Measurements from ENCODE around the gene CENPVL3.
A peak's percentile ranks its signal among the peaks of the same experiment; 100 is the strongest.
"Not testable (repeated sequence)": the region's sequence is repeated elsewhere in the genome, so short reads cannot be mapped to it uniquely, and the experiment has no call there.

The CENPVL3 gene

DNA sequence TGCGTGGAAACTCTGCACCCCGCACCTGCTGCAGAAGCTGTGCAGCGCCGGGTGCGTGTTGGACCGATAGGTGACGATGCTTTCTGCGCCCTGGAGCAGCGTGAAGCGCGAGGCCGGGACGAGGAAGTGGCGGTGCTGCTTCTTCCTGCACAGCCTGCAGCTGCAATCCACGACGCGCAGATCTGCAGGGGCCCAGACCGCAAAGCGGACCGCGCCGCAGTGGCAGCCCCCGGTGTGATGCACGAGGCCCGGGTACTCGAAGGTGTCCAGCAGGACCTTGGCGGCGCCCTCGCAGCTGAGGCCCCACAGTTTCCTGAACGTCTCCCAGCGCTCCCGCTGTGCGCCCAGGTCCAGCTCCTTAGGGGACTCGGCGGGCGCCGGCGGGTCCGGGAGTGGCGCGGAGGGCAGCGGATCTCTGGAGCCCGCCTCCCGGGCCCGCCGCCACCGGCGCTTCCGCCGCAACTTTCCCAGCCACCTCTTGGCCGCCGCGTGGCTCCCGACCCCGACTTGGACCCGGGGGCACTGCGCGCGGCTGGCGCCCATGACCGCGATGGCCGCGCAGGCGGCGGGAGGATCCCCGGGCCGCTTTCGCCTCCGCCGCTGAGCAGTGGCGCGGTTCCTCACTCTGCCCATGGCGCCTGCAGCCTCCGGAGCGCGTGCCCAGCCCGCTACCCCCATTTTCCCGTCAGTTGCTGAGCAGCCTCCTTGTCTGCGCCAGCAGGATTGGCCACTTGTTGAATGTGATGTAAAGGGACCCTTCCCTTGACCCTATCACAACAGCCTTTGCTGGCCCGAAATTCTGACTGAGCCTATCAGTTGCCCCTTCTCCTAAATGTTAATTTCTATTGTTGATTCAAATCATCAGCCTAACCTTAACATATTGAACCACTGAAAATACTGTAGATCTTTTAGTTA lies at the start of gene CENPVL3:
Gene CENPVL3 (minus strand): TSS at position 672 of the 915 bp plus-strand sequence. CDS start 39 bp downstream, at position 633.
- DNase-seq = not testable (repeated sequence)

DNA sequence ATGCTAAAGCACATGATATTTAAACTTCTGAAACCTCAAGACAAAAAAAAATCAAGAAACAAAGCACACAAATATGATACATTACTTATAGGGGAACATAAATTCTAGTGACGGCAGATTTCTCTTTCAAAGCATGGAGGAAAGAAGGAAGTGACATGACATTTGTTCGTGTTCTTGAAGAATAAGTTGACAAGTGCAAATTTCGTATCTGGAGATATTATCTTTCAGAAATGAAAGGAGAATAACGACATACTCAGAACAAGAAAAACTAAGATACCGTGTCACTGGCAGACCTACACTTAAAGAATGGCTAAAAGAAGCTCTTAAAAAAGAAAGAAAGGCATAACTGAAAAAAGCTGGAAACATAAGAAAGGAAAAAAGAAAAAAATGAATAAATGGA lies 47.3 kb upstream of the CENPVL3 start:
- no peak for DNase-seq

DNA sequence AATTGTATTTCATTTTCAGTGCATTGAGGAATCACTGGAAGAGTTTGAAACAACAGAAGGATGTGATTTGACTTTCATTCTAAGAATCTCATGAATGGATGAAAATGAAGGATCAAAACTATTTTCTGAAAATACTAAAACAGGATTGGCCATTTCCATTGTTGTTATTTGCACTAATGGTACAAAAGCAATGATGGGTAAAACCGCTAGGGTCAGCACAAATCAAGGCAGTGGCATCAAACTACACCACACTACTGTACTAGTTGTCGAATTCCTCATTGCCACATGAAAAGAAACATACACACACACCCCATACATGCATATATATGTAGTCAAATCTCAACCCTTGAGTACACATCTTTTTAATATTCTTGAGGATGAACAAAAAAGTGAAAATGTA lies 24.7 kb upstream of the CENPVL3 start:
- DNase-seq = no peak

DNA sequence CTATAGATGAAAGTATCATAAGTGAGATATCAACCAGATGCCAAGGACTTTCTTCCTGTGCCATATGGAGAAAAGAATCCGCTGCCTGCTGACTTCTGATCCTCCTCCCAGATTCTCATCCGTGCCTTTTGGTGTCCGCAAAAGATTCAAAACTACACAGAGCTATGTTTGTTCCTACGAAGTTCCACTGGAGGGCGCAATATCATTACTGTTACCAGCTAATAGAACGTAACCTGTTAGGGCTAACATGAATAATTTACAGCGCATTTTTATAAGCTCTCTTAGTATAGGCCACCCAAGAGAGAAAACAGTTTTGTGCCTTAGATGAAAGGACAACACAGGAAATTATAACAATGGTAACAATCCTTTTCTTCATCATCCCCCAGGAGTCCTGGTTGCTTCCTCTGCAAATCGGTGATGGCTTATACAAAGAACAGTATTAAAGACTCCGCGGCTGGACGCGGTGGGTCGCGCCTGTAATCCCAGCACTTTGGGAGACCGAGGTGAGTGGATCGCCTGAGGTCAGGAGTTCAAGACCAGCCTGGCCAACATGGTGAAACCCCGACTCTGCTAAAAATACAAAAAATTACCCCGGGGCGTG lies 22.8 kb upstream of the CENPVL3 start:
- DNase-seq = peak in 1 of 2 experiments; percentile 6

DNA sequence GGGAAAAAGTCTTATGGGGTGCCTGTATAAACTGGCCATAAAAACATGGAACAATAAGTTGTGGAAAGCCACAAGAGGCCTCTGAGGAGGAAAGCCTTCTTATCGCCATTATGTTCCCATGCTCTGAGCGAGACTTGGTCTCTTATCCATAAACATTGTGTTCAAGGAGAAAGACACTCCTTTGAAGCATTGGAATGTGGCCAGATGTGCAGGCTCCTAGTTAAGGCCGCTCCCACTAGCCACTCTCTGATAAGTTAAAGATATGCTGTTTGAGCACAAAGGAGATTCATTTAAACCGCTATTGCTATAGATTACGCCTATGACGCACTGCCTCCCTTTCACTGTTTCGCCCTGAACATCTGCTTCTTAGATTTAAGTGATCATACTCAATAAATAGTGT lies 17.8 kb upstream of the CENPVL3 start:
- DNase-seq = not testable (repeated sequence)

DNA sequence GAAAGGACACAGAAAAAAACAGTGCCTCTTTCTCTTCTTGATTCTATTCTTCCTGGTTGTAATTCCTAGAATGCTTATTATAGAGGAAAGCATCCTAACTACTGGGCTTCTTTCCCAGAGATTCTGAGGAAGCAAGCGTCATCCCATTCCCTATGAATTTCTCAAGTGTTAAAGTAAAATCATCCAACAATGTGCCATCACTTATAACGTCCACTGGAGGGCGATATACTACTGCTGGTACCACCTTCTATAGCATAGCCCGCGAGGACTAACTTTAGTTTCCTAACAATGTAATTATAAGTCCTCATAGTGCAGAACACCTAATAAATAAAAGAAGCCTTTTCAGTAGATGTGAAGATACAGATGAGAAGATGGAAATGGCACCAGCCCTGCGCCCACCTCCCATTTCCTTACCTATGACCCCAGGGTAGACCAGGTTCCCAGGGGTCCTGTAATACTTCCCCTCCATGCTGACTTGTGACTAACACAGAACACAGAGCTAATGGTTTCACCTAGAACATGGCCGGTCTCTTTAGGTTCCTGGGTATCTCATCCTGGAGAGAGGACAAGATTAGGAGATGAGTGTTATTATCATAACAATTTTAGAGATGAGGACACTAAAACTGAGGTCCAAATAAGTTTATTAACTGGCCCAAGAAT lies 4.2 kb downstream of the CENPVL3 start:
- DNase-seq = no peak

DNA sequence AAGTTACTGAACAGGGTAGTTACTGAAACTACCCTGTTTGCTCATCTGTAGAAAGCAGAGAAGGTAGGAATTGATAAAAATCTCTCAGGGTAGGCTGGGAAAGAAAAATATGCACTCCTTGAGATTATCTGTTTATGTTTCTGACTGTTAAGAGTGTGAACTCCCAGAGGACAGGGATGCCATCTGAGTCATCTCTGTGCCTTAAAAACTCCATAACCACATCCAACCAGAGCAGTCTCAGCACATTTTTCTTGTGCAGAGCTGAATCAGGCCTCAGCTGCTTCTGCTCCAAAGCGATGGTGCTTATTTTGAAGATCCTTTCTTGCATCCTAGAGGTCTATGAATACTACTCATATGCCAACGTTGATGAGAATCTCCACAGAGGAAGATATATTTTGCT lies 9.9 kb downstream of the CENPVL3 start:
- no peak for DNase-seq

DNA sequence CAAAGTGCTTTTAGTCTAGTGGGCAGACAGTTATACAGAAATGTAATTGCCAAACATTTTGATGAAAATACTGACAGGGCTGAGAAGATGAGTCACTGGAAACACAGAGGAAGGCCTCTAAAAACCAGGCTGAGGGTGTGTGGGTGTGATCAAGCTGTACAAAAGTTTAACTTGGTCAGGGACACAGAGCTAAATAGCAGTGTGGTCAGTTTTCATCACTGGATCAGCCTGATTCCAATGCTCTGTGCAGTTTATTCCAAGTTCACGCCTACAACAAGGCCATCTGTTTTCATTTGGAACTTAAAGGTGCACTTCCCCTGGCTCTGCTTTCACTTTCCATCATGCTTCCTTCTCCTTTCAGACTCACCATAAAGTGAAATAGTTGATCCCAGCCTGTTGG lies 10.6 kb downstream of the CENPVL3 start:
- DNase-seq = no peak

DNA sequence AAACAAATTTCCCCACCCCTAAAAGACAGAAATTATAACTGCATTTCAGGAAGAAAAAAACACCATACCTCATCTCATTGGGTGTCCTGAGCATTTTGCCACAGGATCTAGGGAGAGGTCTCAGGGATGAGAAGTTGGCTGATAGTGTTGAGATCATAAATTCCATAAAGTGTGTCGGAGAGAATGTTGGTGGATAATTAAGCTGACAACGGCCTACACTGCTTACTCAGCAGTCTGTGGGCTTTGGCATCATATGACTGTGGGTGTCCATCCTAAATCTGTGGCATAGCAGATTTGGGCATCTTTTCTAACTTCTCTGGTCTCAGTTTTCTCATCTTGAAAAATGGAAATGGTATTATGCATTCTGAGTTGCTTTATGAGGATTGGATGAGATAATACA lies 12.3 kb downstream of the CENPVL3 start:
- DNase-seq = no peak

DNA sequence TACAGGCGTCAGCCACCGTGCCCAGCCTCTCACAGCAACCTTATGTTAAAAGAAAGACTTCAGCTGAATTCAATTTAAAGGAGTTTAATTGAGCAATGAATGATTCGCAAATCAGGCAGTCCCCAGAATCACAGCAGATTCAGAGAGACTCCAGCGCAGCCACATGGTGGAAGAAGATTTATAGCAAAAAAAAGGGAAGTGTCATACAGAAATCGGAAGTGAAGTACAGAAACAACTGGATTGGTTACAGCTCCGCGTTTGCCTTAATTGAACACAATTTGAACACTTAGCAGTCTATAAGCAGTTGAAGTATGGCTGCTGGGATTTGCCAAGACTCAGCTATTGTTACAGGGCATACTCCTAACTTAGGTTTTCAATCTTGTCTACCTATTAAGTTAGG lies 19.8 kb downstream of the CENPVL3 start:
- DNase-seq = no peak

DNA sequence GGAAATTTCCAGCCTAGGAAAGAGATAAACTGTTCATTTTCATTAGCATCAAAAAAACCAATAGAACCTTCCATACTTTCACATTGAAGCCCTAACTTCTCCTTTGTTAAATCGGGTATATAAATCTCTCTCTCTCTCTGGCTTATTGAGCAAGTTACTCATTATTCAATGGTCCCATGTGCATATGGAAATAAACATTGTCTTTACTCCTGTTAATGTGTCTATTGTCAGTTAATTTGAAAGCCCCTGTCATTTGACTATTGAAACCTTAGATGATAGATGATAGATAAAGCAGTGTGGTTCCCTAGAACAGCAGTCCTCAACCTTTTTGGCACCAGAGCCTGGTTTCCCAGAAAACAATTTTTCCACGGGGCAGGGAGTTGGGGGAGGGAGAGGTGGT lies 46.8 kb downstream of the CENPVL3 start:
- DNase-seq = no peak

DNA sequence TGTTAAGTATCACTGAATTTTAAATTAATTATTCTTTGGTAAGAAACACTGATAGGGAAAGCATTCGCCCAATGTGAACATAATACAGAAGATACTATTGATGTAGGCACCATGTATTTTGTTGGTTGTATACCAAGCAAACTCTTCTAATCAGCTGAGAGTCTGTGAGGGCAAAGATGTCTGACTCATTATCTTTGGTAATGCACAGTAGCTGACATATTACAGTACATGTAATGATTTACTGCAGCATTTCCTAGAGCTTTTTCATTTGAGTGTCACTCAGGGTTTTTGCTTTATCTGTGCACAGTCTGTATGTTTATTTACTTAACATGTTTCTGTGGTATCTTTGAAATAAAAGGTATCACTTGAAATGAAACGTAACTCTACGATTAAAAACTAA lies 49.2 kb downstream of the CENPVL3 start:
- DNase-seq = no peak

DNA sequence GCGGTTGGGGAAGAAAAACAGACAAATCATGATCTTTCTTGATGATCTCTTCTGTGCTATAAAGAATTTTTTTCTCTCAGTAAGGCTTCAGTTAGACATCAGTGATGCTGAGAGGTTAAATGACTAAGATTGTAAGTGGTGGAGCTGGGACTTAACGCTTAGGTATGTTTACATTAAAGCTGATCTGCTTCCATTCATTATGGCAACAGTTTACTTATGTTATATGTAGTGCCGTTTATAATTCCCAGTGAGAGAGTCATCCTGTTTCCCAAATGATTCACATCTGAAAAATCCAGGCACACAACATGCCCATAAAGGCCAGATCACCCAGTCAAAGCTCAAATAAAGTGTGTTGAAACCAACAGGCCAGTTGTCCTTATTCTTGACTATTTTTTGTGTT lies 50.1 kb downstream of the CENPVL3 start:
- DNase-seq = no peak
